Measurements from ENCODE around the gene EBLN2. TPM values are rescaled to one million over a fixed set of nuclear protein-coding genes. Genes with fewer than 3 reads are reported as not detected.

The EBLN2 gene
- total RNA-seq, 2 donors from 2014 or later, result 9.3 to 12.2 TPM

DNA sequence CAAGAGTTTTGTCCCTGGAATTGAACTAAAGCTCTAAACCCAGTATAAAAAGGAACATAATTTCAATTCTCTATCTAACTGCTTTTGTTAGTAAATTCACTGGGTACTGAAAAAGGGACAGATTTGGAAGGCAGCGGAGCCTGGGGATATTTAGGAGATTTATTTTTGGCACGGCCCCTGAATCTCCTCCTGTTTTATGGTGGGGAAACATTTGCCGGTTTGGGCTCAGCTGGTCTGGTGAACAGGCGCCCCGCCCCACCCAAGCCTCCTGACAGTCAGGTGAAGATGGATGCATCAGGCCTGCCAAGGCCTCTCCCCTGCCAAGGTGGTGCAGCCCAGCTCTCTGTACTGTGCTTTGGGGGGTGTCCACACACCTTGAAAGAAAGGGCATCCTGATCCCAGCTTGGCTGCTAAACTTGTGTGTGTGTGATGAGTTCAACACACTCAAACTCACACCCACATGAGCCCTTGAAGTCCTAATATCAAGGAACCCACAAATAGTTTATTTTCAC, 46.3 kb downstream of the EBLN2 start:
- Histone ChIP-seq H3K36me3 (ENCODE audit: control insufficient read depth, insufficient read depth, low read length) (no peaks in the 10 kb centered on the region), H3K27ac (ENCODE audit: low read depth, low read length) (no peak overlapping the region), H3K4me3 (ENCODE audit: low read length) (no peak overlapping the region), H3K4me1 (ENCODE audit: control insufficient read depth, insufficient read depth, low read length) (peaks cover 3% of the 10 kb centered on the region), H3K9ac (ENCODE audit: extremely low read depth, low read length, poor library complexity, severe bottlenecking) (no peak overlapping the region), H3K27me3 (ENCODE audit: control insufficient read depth, insufficient read depth, low read length, poor library complexity, severe bottlenecking) (no peaks in the 10 kb centered on the region), H3K9me3 (ENCODE audit: control insufficient read depth, low read length) (no peaks in the 10 kb centered on the region)
- peaks cover 2% of the 10 kb centered on the region for H3K9me3 Mint-ChIP-seq
- H3K4me3 Mint-ChIP-seq, result no peak overlapping the region
- no peak overlapping the region for H3K27ac Mint-ChIP-seq
- peaks cover 3% of the 10 kb centered on the region for H3K27me3 Mint-ChIP-seq (ENCODE audit: insufficient read depth)
- TF ChIP-seq, protein P1, sequence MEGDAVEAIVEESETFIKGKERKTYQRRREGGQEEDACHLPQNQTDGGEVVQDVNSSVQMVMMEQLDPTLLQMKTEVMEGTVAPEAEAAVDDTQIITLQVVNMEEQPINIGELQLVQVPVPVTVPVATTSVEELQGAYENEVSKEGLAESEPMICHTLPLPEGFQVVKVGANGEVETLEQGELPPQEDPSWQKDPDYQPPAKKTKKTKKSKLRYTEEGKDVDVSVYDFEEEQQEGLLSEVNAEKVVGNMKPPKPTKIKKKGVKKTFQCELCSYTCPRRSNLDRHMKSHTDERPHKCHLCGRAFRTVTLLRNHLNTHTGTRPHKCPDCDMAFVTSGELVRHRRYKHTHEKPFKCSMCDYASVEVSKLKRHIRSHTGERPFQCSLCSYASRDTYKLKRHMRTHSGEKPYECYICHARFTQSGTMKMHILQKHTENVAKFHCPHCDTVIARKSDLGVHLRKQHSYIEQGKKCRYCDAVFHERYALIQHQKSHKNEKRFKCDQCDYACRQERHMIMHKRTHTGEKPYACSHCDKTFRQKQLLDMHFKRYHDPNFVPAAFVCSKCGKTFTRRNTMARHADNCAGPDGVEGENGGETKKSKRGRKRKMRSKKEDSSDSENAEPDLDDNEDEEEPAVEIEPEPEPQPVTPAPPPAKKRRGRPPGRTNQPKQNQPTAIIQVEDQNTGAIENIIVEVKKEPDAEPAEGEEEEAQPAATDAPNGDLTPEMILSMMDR (conservative IDR thresholded peaks at IDR 0.05), result no peak
- WGBS, 2 experiments (ENCODE audit: insufficient coverage in 1 of 2, insufficient read length in 1 of 2), result 90 to 100% methylated on average over 1 to 5 of the region's 5 CpGs
- DNase-seq, result peak; percentile 32
- H3K4me1 Mint-ChIP-seq, result peaks cover 4% of the 10 kb centered on the region
- H3K36me3 Mint-ChIP-seq (ENCODE audit: low read depth), result no peaks in the 10 kb centered on the region

DNA sequence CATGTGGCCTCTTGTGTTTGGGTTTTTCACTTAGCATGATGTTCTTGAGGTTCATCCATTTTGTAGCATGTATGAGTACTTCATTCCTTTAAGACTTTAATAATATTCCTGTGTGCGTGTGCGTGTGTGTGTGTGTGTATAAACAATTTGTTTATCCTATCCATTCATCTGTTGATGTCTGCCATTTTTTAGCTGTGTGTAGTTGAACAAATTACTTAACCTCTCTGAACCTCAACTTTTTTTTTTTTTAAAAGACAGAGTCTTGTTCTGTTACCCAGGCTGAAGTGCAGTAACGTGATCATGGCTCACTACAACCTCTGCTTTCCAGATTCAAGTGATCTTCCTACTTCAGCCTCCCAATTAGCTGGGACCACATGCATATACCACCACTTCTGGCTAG, 47.3 kb downstream of the EBLN2 start:
- Histone ChIP-seq H3K27me3 (ENCODE audit: control insufficient read depth, insufficient read depth, low read length, poor library complexity, severe bottlenecking) (no peaks in the 10 kb centered on the region), H3K4me1 (ENCODE audit: control insufficient read depth, insufficient read depth, low read length) (peaks cover 3% of the 10 kb centered on the region), H3K4me3 (ENCODE audit: low read length) (no peak overlapping the region), H3K9ac (ENCODE audit: extremely low read depth, low read length, poor library complexity, severe bottlenecking) (no peak overlapping the region), H3K27ac (ENCODE audit: low read depth, low read length) (no peak overlapping the region), H3K9me3 (ENCODE audit: control insufficient read depth, low read length) (no peaks in the 10 kb centered on the region), H3K36me3 (ENCODE audit: control insufficient read depth, insufficient read depth, low read length) (no peaks in the 10 kb centered on the region)
- Mint-ChIP-seq H3K27ac (no peak overlapping the region), H3K4me1 (peaks cover 4% of the 10 kb centered on the region), H3K36me3 (ENCODE audit: low read depth) (no peaks in the 10 kb centered on the region), H3K27me3 (ENCODE audit: insufficient read depth) (peaks cover 3% of the 10 kb centered on the region), H3K9me3 (peaks cover 2% of the 10 kb centered on the region), H3K4me3 (no peak overlapping the region)
- no peak for DNase-seq
- TF ChIP-seq, protein P1 (conservative IDR thresholded peaks at IDR 0.05), result no peak
- WGBS, 2 experiments (ENCODE audit: insufficient coverage in 1 of 2, insufficient read length in 1 of 2), result 88 to 89% methylated on average over 1 of the region's 3 CpGs

DNA sequence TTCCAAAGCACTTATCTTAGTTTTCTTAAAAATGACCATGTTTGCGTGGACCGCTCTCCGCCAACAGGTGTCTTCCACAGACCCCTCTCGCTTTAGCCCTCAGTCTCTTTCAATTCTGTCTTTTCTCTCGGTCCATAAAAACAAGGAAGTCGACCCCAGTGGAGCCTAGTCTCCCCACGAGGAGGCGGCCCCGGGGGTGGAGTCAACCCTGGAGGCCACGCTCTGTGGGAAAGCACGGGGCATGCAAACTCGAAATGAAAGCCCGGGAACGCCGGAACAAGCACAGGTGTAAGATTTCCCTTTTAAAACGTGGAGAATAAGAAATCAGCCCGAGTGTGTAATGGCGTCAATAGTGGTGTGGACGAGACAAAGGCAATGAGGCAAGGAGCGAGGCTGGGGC, 49.1 kb downstream of the EBLN2 start:
- H3K27ac ChIP-seq (ENCODE audit: low read depth, low read length), result no peak overlapping the region
- peaks cover 3% of the 10 kb centered on the region for H3K27me3 Mint-ChIP-seq (ENCODE audit: insufficient read depth)
- peaks cover 4% of the 10 kb centered on the region for H3K4me1 Mint-ChIP-seq
- no peaks in the 10 kb centered on the region for H3K9me3 ChIP-seq (ENCODE audit: control insufficient read depth, low read length)
- TF ChIP-seq, protein P1 (conservative IDR thresholded peaks at IDR 0.05), result no peak
- peak; percentile 49 for DNase-seq
- no peak overlapping the region for H3K27ac Mint-ChIP-seq
- no peaks in the 10 kb centered on the region for H3K36me3 Mint-ChIP-seq (ENCODE audit: low read depth)
- H3K4me3 Mint-ChIP-seq, result no peak overlapping the region
- H3K36me3 ChIP-seq (ENCODE audit: control insufficient read depth, insufficient read depth, low read length), result no peaks in the 10 kb centered on the region
- H3K4me3 ChIP-seq (ENCODE audit: low read length), result no peak overlapping the region
- peaks cover 2% of the 10 kb centered on the region for H3K9me3 Mint-ChIP-seq
- H3K9ac ChIP-seq (ENCODE audit: extremely low read depth, low read length, poor library complexity, severe bottlenecking), result no peak overlapping the region
- 85 to 88% methylated on average over 18 to 20 of the region's 20 CpGs for WGBS, 2 experiments (ENCODE audit: insufficient coverage in 1 of 2, insufficient read length in 1 of 2)
- H3K27me3 ChIP-seq (ENCODE audit: control insufficient read depth, insufficient read depth, low read length, poor library complexity, severe bottlenecking), result no peaks in the 10 kb centered on the region
- H3K4me1 ChIP-seq (ENCODE audit: control insufficient read depth, insufficient read depth, low read length), result peaks cover 3% of the 10 kb centered on the region

Other genes with a start within 250 kb of the EBLN2 start
- gene SHQ1, start 213.2 kb upstream of the EBLN2 start, total RNA-seq, result 10 to 100 TPM; 28.2 to 28.4 TPM
- 10 to 100 TPM in 1 of 2 donors, 1 to 10 TPM in 1; 7.0 to 14.3 TPM for gene GXYLT2, start 173.6 kb upstream of the EBLN2 start, total RNA-seq
- 100 to 1,000 TPM; 133 to 157 TPM for gene PPP4R2, start 64.8 kb upstream of the EBLN2 start, total RNA-seq